ENCODE results near the gene TMEM97.

DNA sequence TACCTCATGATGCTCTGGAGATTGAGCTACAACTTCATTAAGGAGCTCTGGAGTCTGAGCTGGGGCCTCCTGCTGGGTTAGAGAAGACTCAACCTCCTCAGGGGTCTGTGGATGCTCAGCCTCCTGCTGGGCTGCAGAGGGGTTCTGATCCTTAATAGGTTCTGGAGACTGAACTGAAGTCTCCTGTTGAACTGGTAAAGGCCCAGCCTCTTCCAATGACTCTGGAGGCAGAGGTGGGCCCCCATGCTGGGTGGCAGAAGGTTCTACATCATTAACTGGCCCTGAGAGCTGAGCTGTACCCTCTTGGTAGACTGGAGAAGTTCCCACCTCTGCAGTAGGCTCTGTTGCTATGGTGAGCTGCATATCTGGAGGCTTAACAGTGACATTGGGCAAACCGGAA is 48.1 kb upstream of the TMEM97 start:
- TF ChIP-seq NCOA6 (IDR thresholded peaks at IDR 0.05): no peak
- no peak for TF ChIP-seq MAFF (IDR thresholded peaks at IDR 0.05; ENCODE audit: low read length)
- no peak for TF ChIP-seq CEBPG (CRISPR knock-in tag; IDR thresholded peaks at IDR 0.05)
- TF ChIP-seq CEBPG (tag; conservative IDR thresholded peaks at IDR 0.05 in 1 of 2, IDR thresholded peaks at IDR 0.05 in 1 of 2): no peak
- no peak for TF ChIP-seq JUND (IDR thresholded peaks at IDR 0.05; ENCODE audit: borderline replicate concordance, low read depth, low read length)
- no peak for TF ChIP-seq JUND (tag; IDR thresholded peaks at IDR 0.05; ENCODE audit: borderline replicate concordance, low read depth, low read length)
- TF ChIP-seq FOXM1 (IDR thresholded peaks at IDR 0.05; ENCODE audit: low read depth): no peak
- no peak for TF ChIP-seq FOXM1 (CRISPR knock-in tag; IDR thresholded peaks at IDR 0.05; ENCODE audit: low read depth)
- TF ChIP-seq MXI1 (IDR thresholded peaks at IDR 0.05; ENCODE audit: low read depth, low read length): no peak
- no peak for TF ChIP-seq RCOR1 (IDR thresholded peaks at IDR 0.05; ENCODE audit: borderline replicate concordance in 1 of 2, low read depth in 2 of 2, low read length in 2 of 2)
- no peak for TF ChIP-seq EZH2 (IDR thresholded peaks at IDR 0.05; ENCODE audit: borderline replicate concordance, low read depth, low read length)

All from K562 (cell line).